BE2C (cell line): ENCODE data around the gene FBXL13.

ENCODE experiments used
- DNase-seq: peaks from one replicate; pipeline ENCODE4 v3.0.0-alpha.2; 2020
- H3K27me3 ChIP-seq: fragments of 250-450 bp; sonication (Bioruptor Pico); 2 replicates; pipeline ENCODE4 v1.5.1; 2020; ENCODE audit warnings: mild to moderate bottlenecking
- H3K36me3 ChIP-seq: fragments of 250-450 bp; sonication (Bioruptor Pico); 2 replicates; pipeline ENCODE4 v1.5.1; 2020; ENCODE audit warnings: mild to moderate bottlenecking
- H3K4me1 ChIP-seq: fragments of 250-450 bp; sonication (Bioruptor Pico); 2 replicates; pipeline ENCODE4 v1.5.1; 2020
- H3K4me3 ChIP-seq: 2 replicates; pipeline ENCODE4 v1.5.1; 2011; ENCODE audit warnings: low read depth, low read length
- H3K9me3 ChIP-seq: fragments of 250-450 bp; sonication (Bioruptor Pico); 2 replicates; pipeline ENCODE4 v1.5.1; 2020
- CTCF ChIP-seq: IDR thresholded peaks from 2 replicates; pipeline ENCODE4 v1.5.1; 2012; ENCODE audit warnings: mild to moderate bottlenecking, low read depth, low read length

The FBXL13 gene

GRCh38 chr7:102938679-102939078, 135.9 kb downstream of the FBXL13 start:
- Histone ChIP-seq H3K4me1 (peaks cover 15% of the 10 kb centered on the region), H3K9me3 (no peaks in the 10 kb centered on the region), H3K4me3 (no peak overlapping the region), H3K36me3 (no peaks in the 10 kb centered on the region), H3K27me3 (no peaks in the 10 kb centered on the region)
- no peak for DNase-seq
- no peak for TF ChIP-seq CTCF

GRCh38 chr7:102935450-102936115, 139.0 kb downstream of the FBXL13 start:
- Histone ChIP-seq H3K36me3 (no peaks in the 10 kb centered on the region), H3K4me1 (peaks cover 19% of the 10 kb centered on the region), H3K4me3 (no peak overlapping the region), H3K9me3 (no peaks in the 10 kb centered on the region), H3K27me3 (no peaks in the 10 kb centered on the region)
- peak; percentile 8 for DNase-seq
- no peak for TF ChIP-seq CTCF

- Histone ChIP-seq H3K27me3 (no peaks in the 10 kb centered on the region), H3K4me3 (no peak overlapping the region), H3K4me1 (peaks cover 19% of the 10 kb centered on the region), H3K9me3 (no peaks in the 10 kb centered on the region), H3K36me3 (no peaks in the 10 kb centered on the region)
- DNase-seq, result no peak
- no peak for TF ChIP-seq CTCF
These were observed 139.9 kb downstream of the FBXL13 start for GRCh38 chr7:102934701-102935100.

- no peaks in the 10 kb centered on the region for H3K27me3 ChIP-seq
- H3K36me3 ChIP-seq, result no peaks in the 10 kb centered on the region
- DNase-seq, result no peak
- no peaks in the 10 kb centered on the region for H3K9me3 ChIP-seq
- no peak overlapping the region for H3K4me3 ChIP-seq
- no peak for TF ChIP-seq CTCF
- peaks cover 19% of the 10 kb centered on the region for H3K4me1 ChIP-seq
These were observed 140.4 kb downstream of the FBXL13 start for GRCh38 chr7:102934239-102934638.

GRCh38 chr7:102933763-102934162, 140.8 kb downstream of the FBXL13 start:
- Histone ChIP-seq H3K27me3 (no peaks in the 10 kb centered on the region), H3K4me3 (no peak overlapping the region), H3K36me3 (no peaks in the 10 kb centered on the region), H3K9me3 (no peaks in the 10 kb centered on the region), H3K4me1 (peaks cover 19% of the 10 kb centered on the region)
- DNase-seq, result peak; percentile 70
- TF ChIP-seq CTCF, result no peak

- Histone ChIP-seq H3K4me1 (peaks cover 19% of the 10 kb centered on the region), H3K36me3 (no peaks in the 10 kb centered on the region), H3K9me3 (no peaks in the 10 kb centered on the region), H3K4me3 (no peak overlapping the region), H3K27me3 (no peaks in the 10 kb centered on the region)
- TF ChIP-seq CTCF, result no peak
- no peak for DNase-seq
These were observed 142.8 kb downstream of the FBXL13 start for GRCh38 chr7:102931757-102932156.
